Neural cell (in vitro differentiated cells): ENCODE data around the gene INO80. TPM values are rescaled to one million over a fixed set of nuclear protein-coding genes. Genes with fewer than 3 reads are reported as not detected.

Experiments used
- H2AFZ ChIP-seq: fragments of 200-600, 300-800 bp; sonication (generic), shearing (Covaris generic); 2 replicates; pipeline ENCODE4 v1.6.0; 2014; ENCODE audit warnings: low read depth, mild to moderate bottlenecking, antibody characterized with exemption, low read length, moderate library complexity
- H3F3A ChIP-seq: fragments of 200-600 bp; shearing (Covaris generic); 2 replicates; pipeline ENCODE4 v1.6.1; 2016; ENCODE audit warnings: mild to moderate bottlenecking, moderate library complexity, mixed read lengths, antibody characterized with exemption, low read length; ENCODE audit not compliant: insufficient read depth, poor library complexity, severe bottlenecking
- H3K27ac ChIP-seq: fragments of 200-600, 300-800 bp; sonication (generic), shearing (Covaris generic); 2 replicates; pipeline ENCODE4 v1.5.1; 2014; ENCODE audit warnings: mild to moderate bottlenecking, low read length, moderate library complexity
- H3K27me3 ChIP-seq: fragments of 300-800, 200-600 bp; sonication (generic), shearing (Covaris generic); 2 replicates; pipeline ENCODE4 v1.6.0; 2014; ENCODE audit warnings: mild to moderate bottlenecking, low read depth, low read length, moderate library complexity; ENCODE audit not compliant: insufficient read depth
- H3K36me3 ChIP-seq: fragments of 300-800, 200-600 bp; sonication (generic), shearing (Covaris generic); 2 replicates; pipeline ENCODE4 v1.5.1; 2014; ENCODE audit warnings: mild to moderate bottlenecking, antibody characterized with exemption, low read length, moderate library complexity; ENCODE audit not compliant: insufficient read depth
- H3K4me2 ChIP-seq: fragments of 300-800, 200-600 bp; sonication (generic), shearing (Covaris generic); 2 replicates; pipeline ENCODE4 v1.6.0; 2014; ENCODE audit warnings: mild to moderate bottlenecking, low read length
- H3K4me3 ChIP-seq: fragments of 300-800, 200-600 bp; sonication (generic), shearing (Covaris generic); 2 replicates; pipeline ENCODE4 v1.5.1; 2014; ENCODE audit warnings: mild to moderate bottlenecking, low read length, moderate library complexity
- H3K79me2 ChIP-seq: fragments of 200-600 bp; shearing (Covaris generic); replicated peaks from 2 replicates; pipeline ENCODE4 v1.6.0; 2014; ENCODE audit warnings: mild to moderate bottlenecking, low read length, moderate library complexity; ENCODE audit not compliant: insufficient read depth
- H3K9ac ChIP-seq: fragments of 300-800, 200-600 bp; sonication (generic), shearing (Covaris generic); 2 replicates; pipeline ENCODE4 v1.6.1; 2016; ENCODE audit warnings: mild to moderate bottlenecking, low read length, mixed read lengths
- H3K9me2 ChIP-seq: fragments of 200-600 bp; shearing (Covaris generic); 2 replicates; pipeline ENCODE4 v1.6.1; 2016; ENCODE audit warnings: mild to moderate bottlenecking, low read length, mixed read lengths; ENCODE audit not compliant: insufficient read depth
- H3K9me3 ChIP-seq: fragments of 200-600, 300-800 bp; sonication (generic), shearing (Covaris generic); 2 replicates; pipeline ENCODE4 v1.6.1; 2016; ENCODE audit warnings: mild to moderate bottlenecking, mixed run types, low read length, moderate library complexity, mixed read lengths
- H4K20me1 ChIP-seq: fragments of 200-600 bp; shearing (Covaris generic); 2 replicates; pipeline ENCODE4 v1.6.1; 2016; ENCODE audit warnings: mild to moderate bottlenecking, mixed run types; ENCODE audit not compliant: insufficient read depth
- CTCF ChIP-seq: fragments of 450-650 bp; IDR thresholded peaks from 2 replicates; pipeline ENCODE4 v1.5.1; 2014; ENCODE audit warnings: antibody characterized with exemption, mild to moderate bottlenecking, moderate library complexity; ENCODE audit not compliant: poor library complexity, severe bottlenecking
- EP300 ChIP-seq: fragments of 450-650 bp; conservative IDR thresholded peaks from 2 replicates; pipeline ENCODE4 v1.6.1; 2014; ENCODE audit warnings: antibody characterized with exemption, mild to moderate bottlenecking, moderate library complexity; ENCODE audit not compliant: poor library complexity, severe bottlenecking
- EZH2 ChIP-seq: fragments of 200-600, 300-800 bp; shearing (Covaris generic), sonication (generic); IDR thresholded peaks from 2 replicates; pipeline ENCODE4 v1.6.1; 2014; ENCODE audit warnings: antibody characterized with exemption, low read length, borderline replicate concordance, mild to moderate bottlenecking; ENCODE audit not compliant: insufficient read depth, poor library complexity, severe bottlenecking
- MXI1 ChIP-seq: fragments of 450-650 bp; conservative IDR thresholded peaks from 2 replicates; pipeline ENCODE4 v1.6.1; 2014; ENCODE audit warnings: antibody characterized with exemption, mild to moderate bottlenecking; ENCODE audit not compliant: poor library complexity, severe bottlenecking
- POLR2AphosphoS5 ChIP-seq: IDR thresholded peaks from 2 replicates; pipeline ENCODE4 v1.6.1; 2012
- RAD21 ChIP-seq: fragments of 450-650 bp; conservative IDR thresholded peaks from 2 replicates; pipeline ENCODE4 v1.6.1; 2014; ENCODE audit warnings: antibody characterized with exemption, mild to moderate bottlenecking, moderate library complexity
- REST ChIP-seq: IDR thresholded peaks from 2 replicates; pipeline ENCODE4 v1.6.1; 2012; ENCODE audit warnings: borderline replicate concordance
- SMC3 ChIP-seq: fragments of 450-650 bp; conservative IDR thresholded peaks from 2 replicates; pipeline ENCODE4 v1.6.1; 2014; ENCODE audit warnings: antibody characterized with exemption, mild to moderate bottlenecking, moderate library complexity; ENCODE audit not compliant: poor library complexity
- TAF1 ChIP-seq: IDR thresholded peaks from 2 replicates; pipeline ENCODE4 v1.6.1; 2012; ENCODE audit warnings: low read depth
- polyA plus RNA-seq: library from polyadenylated mRNA; depleted of rRNA; stranded (reverse); fragments of >200 nt; gene quantifications from 2 replicates; pipeline ENCODE4 v1.2.3, GENCODE V29; 2014

INO80 gene
- polyA plus RNA-seq, 1 donor from 2014 or later: 8.4 TPM

GRCh38 chr15:41056810-41057209, 59.3 kb downstream of the INO80 start:
- Histone ChIP-seq H3K27ac (no peak overlapping the region), H3K4me3 (no peak overlapping the region), H3K9ac (no peak overlapping the region), H3K9me2 (no peaks in the 10 kb centered on the region), H4K20me1 (no peaks in the 10 kb centered on the region), H3K27me3 (no peaks in the 10 kb centered on the region), H3K9me3 (no peaks in the 10 kb centered on the region), H3K79me2 (no peaks in the 10 kb centered on the region), H2AFZ (no peak overlapping the region), H3K4me2 (no peak overlapping the region), H3K36me3 (peaks cover 11% of the 10 kb centered on the region), H3F3A (no peaks in the 10 kb centered on the region)
- TF ChIP-seq EP300 (no peak), REST (no peak), SMC3 (no peak), MXI1 (no peak), EZH2 (no peak), TAF1 (no peak), CTCF (no peak), RAD21 (no peak), POLR2AphosphoS5 (no peak)

- Histone ChIP-seq H3K79me2 (no peaks in the 10 kb centered on the region), H3K9me2 (no peaks in the 10 kb centered on the region), H3K4me3 (no peak overlapping the region), H3K36me3 (peaks cover 11% of the 10 kb centered on the region), H3K27me3 (no peaks in the 10 kb centered on the region), H3K9me3 (no peaks in the 10 kb centered on the region), H3F3A (no peaks in the 10 kb centered on the region), H3K27ac (no peak overlapping the region), H3K9ac (no peak overlapping the region), H4K20me1 (no peaks in the 10 kb centered on the region), H3K4me2 (no peak overlapping the region), H2AFZ (no peak overlapping the region)
- TF ChIP-seq REST (no peak), RAD21 (no peak), EZH2 (no peak), SMC3 (no peak)
Observed at GRCh38 chr15:41055706-41056105, 60.4 kb downstream of the INO80 start.
